ENCODE data around the gene TRAP1.
"Not testable (repeated sequence)": the region's sequence is repeated elsewhere in the genome, so short reads cannot be mapped to it uniquely, and the experiment has no call there.

The TRAP1 gene

GRCh38 chr16:3671424-3671823, 45.9 kb downstream of the TRAP1 start:
- no peak for DNase-seq

- no peak for DNase-seq
These were observed 46.6 kb downstream of the TRAP1 start for GRCh38 chr16:3670711-3671110.

GRCh38 chr16:3669082-3669481, 48.2 kb downstream of the TRAP1 start:
- DNase-seq, result no peak

GRCh38 chr16:3668626-3669025, 48.7 kb downstream of the TRAP1 start:
- no peak for DNase-seq

GRCh38 chr16:3665508-3665907, 51.8 kb downstream of the TRAP1 start:
- peak; percentile 50 for DNase-seq

- DNase-seq, result no peak
These were observed 53.0 kb downstream of the TRAP1 start for GRCh38 chr16:3664187-3664896.

- DNase-seq, result no peak
These were observed 54.7 kb downstream of the TRAP1 start for GRCh38 chr16:3662601-3663000.

- DNase-seq, result no peak
These were observed 55.4 kb downstream of the TRAP1 start for GRCh38 chr16:3661922-3662321.

- DNase-seq, result no peak
These were observed 56.0 kb downstream of the TRAP1 start for GRCh38 chr16:3661311-3661710.

GRCh38 chr16:3659251-3659650, 58.1 kb downstream of the TRAP1 start:
- DNase-seq, result no peak

GRCh38 chr16:3656491-3657468, 60.5 kb downstream of the TRAP1 start:
- no peak for DNase-seq

GRCh38 chr16:3656160-3656490, 61.2 kb downstream of the TRAP1 start:
- DNase-seq, result not testable (repeated sequence)

GRCh38 chr16:3655396-3656159, 61.7 kb downstream of the TRAP1 start:
- no peak for DNase-seq

- no peak for DNase-seq
These were observed 62.3 kb downstream of the TRAP1 start for GRCh38 chr16:3655030-3655395.

GRCh38 chr16:3654249-3654991, 62.9 kb downstream of the TRAP1 start, which contains the start of gene DNASE1:
TSS of gene DNASE1 (plus strand) at chr16:3654691. CDS start at chr16:3655374, 683 bp downstream.
- DNase-seq, result peak; percentile 59

- DNase-seq, result no peak
These were observed 64.7 kb downstream of the TRAP1 start for GRCh38 chr16:3652373-3653195.

- no peak for DNase-seq
These were observed 65.6 kb downstream of the TRAP1 start for GRCh38 chr16:3651461-3652372.

- no peak for DNase-seq
These were observed 66.6 kb downstream of the TRAP1 start for GRCh38 chr16:3650631-3651265.

GRCh38 chr16:3646348-3646920, 70.9 kb downstream of the TRAP1 start:
- no peak for DNase-seq

Data from CD4-positive, alpha-beta T cell treated with Interleukin-21 for 1 hour (primary cell).